ENCODE results near the gene HTRA1.

Gene HTRA1

GRCh38 chr10:122495406-122496340 is 34.3 kb downstream of the HTRA1 start:
- Histone ChIP-seq H3K4me3 (ENCODE audit: control insufficient read depth in 1 of 7, extremely low read depth in 1 of 7, insufficient read depth in 4 of 7, low read depth in 2 of 7, low read length in 6 of 7) (no peak overlapping the region), H3K4me1 (ENCODE audit: control extremely low read depth in 1 of 4, control insufficient read depth in 4 of 4, insufficient read depth in 4 of 4, low read length in 3 of 4) (no peaks in the 10 kb centered on the region), H3K27ac (ENCODE audit: insufficient read depth in 1 of 2, low read depth in 1 of 2, low read length in 2 of 2, poor library complexity in 1 of 2, severe bottlenecking in 2 of 2) (no peak overlapping the region), H3K27me3 (replicated peaks in 2 of 5; ENCODE audit: control insufficient read depth in 4 of 5, insufficient read depth in 5 of 5, low read length in 4 of 5) (peaks cover 0 to 51% (median 7%) of the 10 kb centered on the region in 5 experiments), H3K36me3 (ENCODE audit: control insufficient read depth in 4 of 4, insufficient read depth in 4 of 4, low read length in 3 of 4) (no peaks in the 10 kb centered on the region), H3K9me3 (ENCODE audit: control extremely low read depth in 1 of 5, control insufficient read depth in 4 of 5, insufficient read depth in 2 of 5, low read depth in 1 of 5, low read length in 4 of 5) (no peaks in the 10 kb centered on the region)
- ChIA-PET POLR2A (no interaction called here), CTCF (interaction anchor here (1.1 kb wide), 1 partner anchor 13 kb away, joined by 3 read pairs; no protein-coding TSS in a partner anchor)
- 57% methylated on average over 6 of the region's 12 CpGs for WGBS (ENCODE audit: insufficient coverage)
- DNase-seq = no peak

DNA sequence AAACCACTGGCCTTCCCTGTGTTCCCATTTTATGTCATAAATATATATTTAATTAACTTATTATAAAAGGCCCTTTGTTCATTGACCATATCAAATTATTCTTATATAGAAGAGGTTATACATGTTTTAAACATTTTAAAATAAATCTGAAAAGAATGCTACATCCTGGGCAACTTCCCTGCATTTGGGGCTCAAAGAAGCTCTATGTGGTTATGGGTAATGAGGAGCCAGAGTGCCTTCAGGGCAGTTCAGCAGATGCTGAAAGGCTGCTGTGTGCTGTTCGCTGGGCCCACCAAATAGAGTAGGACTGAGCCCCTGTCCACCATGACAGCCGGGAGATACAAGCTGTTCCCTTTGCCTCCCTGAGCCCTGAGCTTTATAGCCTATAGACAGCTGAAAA is 35.9 kb downstream of the HTRA1 start:
- 100% methylated on average over 1 of the region's 2 CpGs for WGBS (ENCODE audit: insufficient coverage)
- ChIA-PET CTCF (no interaction called here), POLR2A (no interaction called here)
- peaks cover 0 to 51% (median 4%) of the 10 kb centered on the region in 5 experiments for H3K27me3 ChIP-seq (replicated peaks in 2 of 5; ENCODE audit: control insufficient read depth in 4 of 5, insufficient read depth in 5 of 5, low read length in 4 of 5)
- H3K9me3 ChIP-seq (ENCODE audit: control extremely low read depth in 1 of 5, control insufficient read depth in 4 of 5, insufficient read depth in 2 of 5, low read depth in 1 of 5, low read length in 4 of 5) = no peaks in the 10 kb centered on the region
- no peak for DNase-seq
- H3K36me3 ChIP-seq (ENCODE audit: control insufficient read depth in 4 of 4, insufficient read depth in 4 of 4, low read length in 3 of 4) = no peaks in the 10 kb centered on the region
- no peaks in the 10 kb centered on the region for H3K4me1 ChIP-seq (ENCODE audit: control extremely low read depth in 1 of 4, control insufficient read depth in 4 of 4, insufficient read depth in 4 of 4, low read length in 3 of 4)
- no peak overlapping the region for H3K27ac ChIP-seq (ENCODE audit: insufficient read depth in 1 of 2, low read depth in 1 of 2, low read length in 2 of 2, poor library complexity in 1 of 2, severe bottlenecking in 2 of 2)
- H3K4me3 ChIP-seq (ENCODE audit: control insufficient read depth in 1 of 7, extremely low read depth in 1 of 7, insufficient read depth in 4 of 7, low read depth in 2 of 7, low read length in 6 of 7) = no peak overlapping the region

DNA sequence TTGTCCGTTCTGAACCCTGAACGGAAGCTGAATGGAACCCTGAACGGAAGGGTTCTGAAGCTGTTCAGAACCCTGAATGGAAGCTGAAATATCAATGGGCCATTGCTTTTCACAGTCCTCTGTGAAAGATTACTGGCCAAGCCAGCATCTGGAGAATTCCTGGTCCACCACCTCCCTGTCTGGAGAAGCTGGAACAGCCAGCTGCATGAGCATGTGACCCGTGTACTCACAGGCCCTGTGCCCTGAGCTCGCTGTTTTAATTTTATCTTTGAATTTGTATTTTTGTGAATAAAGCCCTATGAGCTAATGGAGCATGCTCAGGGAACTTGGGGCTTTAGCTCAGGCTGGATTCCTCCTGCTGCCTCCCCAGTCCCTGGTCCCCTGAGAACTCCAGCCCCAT is 37.2 kb downstream of the HTRA1 start:
- no peak for DNase-seq
- Histone ChIP-seq H3K9me3 (ENCODE audit: control extremely low read depth in 1 of 5, control insufficient read depth in 4 of 5, insufficient read depth in 2 of 5, low read depth in 1 of 5, low read length in 4 of 5) (no peaks in the 10 kb centered on the region), H3K27ac (ENCODE audit: insufficient read depth in 1 of 2, low read depth in 1 of 2, low read length in 2 of 2, poor library complexity in 1 of 2, severe bottlenecking in 2 of 2) (no peak overlapping the region), H3K4me1 (ENCODE audit: control extremely low read depth in 1 of 4, control insufficient read depth in 4 of 4, insufficient read depth in 4 of 4, low read length in 3 of 4) (no peaks in the 10 kb centered on the region), H3K36me3 (ENCODE audit: control insufficient read depth in 4 of 4, insufficient read depth in 4 of 4, low read length in 3 of 4) (no peaks in the 10 kb centered on the region), H3K27me3 (replicated peaks in 2 of 5; ENCODE audit: control insufficient read depth in 4 of 5, insufficient read depth in 5 of 5, low read length in 4 of 5) (peaks cover 0 to 42% (median 4%) of the 10 kb centered on the region in 5 experiments), H3K4me3 (ENCODE audit: control insufficient read depth in 1 of 7, extremely low read depth in 1 of 7, insufficient read depth in 4 of 7, low read depth in 2 of 7, low read length in 6 of 7) (no peak overlapping the region)
- CTCF ChIA-PET = no interaction called here
- 92% methylated on average over 4 of the region's 5 CpGs for WGBS (ENCODE audit: insufficient coverage)
- POLR2A ChIA-PET = no interaction called here

DNA sequence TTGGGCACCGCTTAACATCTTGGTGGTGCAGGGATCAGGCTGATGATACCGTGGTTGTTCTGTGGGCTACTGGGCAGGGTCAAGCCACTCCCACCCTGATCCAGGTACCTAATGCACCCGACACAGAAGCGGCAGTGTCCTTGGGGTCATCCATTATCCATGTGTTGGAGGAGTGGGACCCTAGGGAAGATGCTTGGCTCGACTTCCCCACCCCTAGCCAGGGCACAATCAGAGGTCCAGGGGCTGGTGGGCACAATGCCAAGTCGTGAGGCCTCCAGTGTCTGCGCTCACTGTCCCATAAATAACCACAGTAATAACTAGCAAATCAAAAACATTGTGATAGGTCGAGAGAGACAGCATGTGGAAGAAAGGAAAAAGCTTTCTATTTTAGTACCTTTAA is 37.7 kb downstream of the HTRA1 start:
- H3K27me3 ChIP-seq (replicated peaks in 2 of 5; ENCODE audit: control insufficient read depth in 4 of 5, insufficient read depth in 5 of 5, low read length in 4 of 5) = peaks cover 0 to 38% (median 4%) of the 10 kb centered on the region in 5 experiments
- DNase-seq = no peak
- H3K4me3 ChIP-seq (ENCODE audit: control insufficient read depth in 1 of 7, extremely low read depth in 1 of 7, insufficient read depth in 4 of 7, low read depth in 2 of 7, low read length in 6 of 7) = no peak overlapping the region
- ChIA-PET POLR2A (no interaction called here), CTCF (no interaction called here)
- H3K4me1 ChIP-seq (ENCODE audit: control extremely low read depth in 1 of 4, control insufficient read depth in 4 of 4, insufficient read depth in 4 of 4, low read length in 3 of 4) = no peaks in the 10 kb centered on the region
- no peaks in the 10 kb centered on the region for H3K36me3 ChIP-seq (ENCODE audit: control insufficient read depth in 4 of 4, insufficient read depth in 4 of 4, low read length in 3 of 4)
- H3K9me3 ChIP-seq (ENCODE audit: control extremely low read depth in 1 of 5, control insufficient read depth in 4 of 5, insufficient read depth in 2 of 5, low read depth in 1 of 5, low read length in 4 of 5) = no peaks in the 10 kb centered on the region
- no peak overlapping the region for H3K27ac ChIP-seq (ENCODE audit: insufficient read depth in 1 of 2, low read depth in 1 of 2, low read length in 2 of 2, poor library complexity in 1 of 2, severe bottlenecking in 2 of 2)
- 87% methylated on average over 5 of the region's 8 CpGs for WGBS (ENCODE audit: insufficient coverage)

DNA sequence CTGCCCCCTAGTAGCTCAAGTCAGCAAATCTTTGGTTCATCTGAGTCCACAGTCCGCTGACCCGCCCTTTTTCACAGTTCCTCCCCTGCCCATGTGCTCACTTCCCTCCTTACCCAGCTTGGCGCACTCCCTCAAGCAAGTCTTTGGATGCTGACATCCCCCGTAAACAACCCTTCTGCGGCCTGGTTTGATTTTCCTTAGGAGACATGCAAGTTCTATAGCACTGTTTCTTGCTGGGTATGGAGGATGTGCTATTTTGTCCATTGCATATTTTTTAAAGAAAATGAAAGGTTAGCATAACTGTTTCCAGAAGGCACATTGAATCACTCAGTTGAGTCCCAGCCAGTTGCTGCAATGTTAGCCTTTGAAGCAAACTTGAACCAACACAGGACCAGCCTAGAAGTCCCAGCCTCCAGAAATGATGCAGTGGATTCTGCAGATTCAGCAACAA is 38.2 kb downstream of the HTRA1 start:
- H3K36me3 ChIP-seq (ENCODE audit: control insufficient read depth in 4 of 4, insufficient read depth in 4 of 4, low read length in 3 of 4) = no peaks in the 10 kb centered on the region
- H3K27ac ChIP-seq (ENCODE audit: insufficient read depth in 1 of 2, low read depth in 1 of 2, low read length in 2 of 2, poor library complexity in 1 of 2, severe bottlenecking in 2 of 2) = no peak overlapping the region
- ChIA-PET CTCF (no interaction called here), POLR2A (no interaction called here)
- H3K9me3 ChIP-seq (ENCODE audit: control extremely low read depth in 1 of 5, control insufficient read depth in 4 of 5, insufficient read depth in 2 of 5, low read depth in 1 of 5, low read length in 4 of 5) = no peaks in the 10 kb centered on the region
- WGBS (ENCODE audit: insufficient coverage) = 50% methylated on average over 2 of the region's 5 CpGs
- H3K4me1 ChIP-seq (ENCODE audit: control extremely low read depth in 1 of 4, control insufficient read depth in 4 of 4, insufficient read depth in 4 of 4, low read length in 3 of 4) = no peaks in the 10 kb centered on the region
- no peak overlapping the region for H3K4me3 ChIP-seq (ENCODE audit: control insufficient read depth in 1 of 7, extremely low read depth in 1 of 7, insufficient read depth in 4 of 7, low read depth in 2 of 7, low read length in 6 of 7)
- H3K27me3 ChIP-seq (replicated peaks in 2 of 5; ENCODE audit: control insufficient read depth in 4 of 5, insufficient read depth in 5 of 5, low read length in 4 of 5) = peaks cover 0 to 33% (median 4%) of the 10 kb centered on the region in 5 experiments
- DNase-seq = no peak

- Histone ChIP-seq H3K27me3 (replicated peaks in 2 of 5; ENCODE audit: control insufficient read depth in 4 of 5, insufficient read depth in 5 of 5, low read length in 4 of 5) (peaks cover 0 to 27% (median 4%) of the 10 kb centered on the region in 5 experiments), H3K4me1 (ENCODE audit: control extremely low read depth in 1 of 4, control insufficient read depth in 4 of 4, insufficient read depth in 4 of 4, low read length in 3 of 4) (no peaks in the 10 kb centered on the region), H3K27ac (ENCODE audit: insufficient read depth in 1 of 2, low read depth in 1 of 2, low read length in 2 of 2, poor library complexity in 1 of 2, severe bottlenecking in 2 of 2) (no peak overlapping the region), H3K4me3 (ENCODE audit: control insufficient read depth in 1 of 7, extremely low read depth in 1 of 7, insufficient read depth in 4 of 7, low read depth in 2 of 7, low read length in 6 of 7) (no peak overlapping the region), H3K9me3 (ENCODE audit: control extremely low read depth in 1 of 5, control insufficient read depth in 4 of 5, insufficient read depth in 2 of 5, low read depth in 1 of 5, low read length in 4 of 5) (no peaks in the 10 kb centered on the region), H3K36me3 (ENCODE audit: control insufficient read depth in 4 of 4, insufficient read depth in 4 of 4, low read length in 3 of 4) (no peaks in the 10 kb centered on the region)
- no peak for DNase-seq
- CTCF ChIA-PET = no interaction called here
- POLR2A ChIA-PET = no interaction called here
- 88% methylated on average over 2 of the region's 5 CpGs for WGBS (ENCODE audit: insufficient coverage)
Observed at GRCh38 chr10:122500194-122500593, 38.8 kb downstream of the HTRA1 start.

GRCh38 chr10:122500726-122501125 is 39.4 kb downstream of the HTRA1 start:
- H3K36me3 ChIP-seq (ENCODE audit: control insufficient read depth in 4 of 4, insufficient read depth in 4 of 4, low read length in 3 of 4) = no peaks in the 10 kb centered on the region
- WGBS (ENCODE audit: insufficient coverage) = 80% methylated on average over 4 of the region's 6 CpGs

More at GRCh38 chr10:122500726-122501125, 39.4 kb downstream of the HTRA1 start:
- H3K9me3 ChIP-seq (ENCODE audit: control extremely low read depth in 1 of 5, control insufficient read depth in 4 of 5, insufficient read depth in 2 of 5, low read depth in 1 of 5, low read length in 4 of 5) = no peaks in the 10 kb centered on the region
- ChIA-PET POLR2A (no interaction called here), CTCF (no interaction called here)
- H3K27me3 ChIP-seq (replicated peaks in 2 of 5; ENCODE audit: control insufficient read depth in 4 of 5, insufficient read depth in 5 of 5, low read length in 4 of 5) = peaks cover 0 to 23% (median 3%) of the 10 kb centered on the region in 5 experiments
- H3K4me3 ChIP-seq (ENCODE audit: control insufficient read depth in 1 of 7, extremely low read depth in 1 of 7, insufficient read depth in 4 of 7, low read depth in 2 of 7, low read length in 6 of 7) = no peak overlapping the region
- no peak for DNase-seq
- H3K27ac ChIP-seq (ENCODE audit: insufficient read depth in 1 of 2, low read depth in 1 of 2, low read length in 2 of 2, poor library complexity in 1 of 2, severe bottlenecking in 2 of 2) = no peak overlapping the region
- H3K4me1 ChIP-seq (ENCODE audit: control extremely low read depth in 1 of 4, control insufficient read depth in 4 of 4, insufficient read depth in 4 of 4, low read length in 3 of 4) = no peaks in the 10 kb centered on the region
